IMR-90 (cell line): Measurements from ENCODE around the gene TEAD1.

ENCODE experiments used
- MAZ ChIP-seq: IDR thresholded peaks from 2 replicates; pipeline ENCODE4 v1.6.1; 2012; ENCODE audit warnings: low read depth, mild to moderate bottlenecking, low read length, improper control_type of control experiment, moderate library complexity, borderline replicate concordance
- NFE2L2 ChIP-seq: fragments of 150-350 bp; IDR thresholded peaks from 2 replicates; pipeline ENCODE4 v1.6.1; 2016; ENCODE audit warnings: low read depth, mild to moderate bottlenecking, low read length
- TF ChIP-seq, protein P1 (sequence below): conservative IDR thresholded peaks from 2 replicates; pipeline ENCODE4 v1.5.1; 2012; ENCODE audit warnings: mild to moderate bottlenecking, low read depth, low read length, improper control_type of control experiment

DNA sequence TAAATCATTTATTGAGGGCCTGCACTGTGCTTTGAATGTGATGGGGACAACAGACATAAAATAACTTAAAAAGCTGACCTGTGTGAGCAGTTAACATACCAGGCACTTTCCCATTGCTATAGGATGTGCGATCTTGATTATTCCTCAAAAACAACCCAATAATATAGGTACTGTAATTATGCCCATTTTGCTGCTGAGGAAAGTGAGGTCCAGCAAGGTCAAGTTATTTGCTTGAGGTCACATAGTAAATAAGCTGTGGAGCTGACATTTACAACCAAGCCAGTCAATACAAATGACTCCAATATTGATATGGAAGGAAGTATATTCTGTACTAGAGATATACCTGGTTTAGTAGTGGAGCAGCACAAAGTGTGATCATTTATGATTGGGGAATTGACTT is 96.2 kb downstream of the TEAD1 start:
- no peak for TF ChIP-seq NFE2L2
- TF ChIP-seq, protein P1, sequence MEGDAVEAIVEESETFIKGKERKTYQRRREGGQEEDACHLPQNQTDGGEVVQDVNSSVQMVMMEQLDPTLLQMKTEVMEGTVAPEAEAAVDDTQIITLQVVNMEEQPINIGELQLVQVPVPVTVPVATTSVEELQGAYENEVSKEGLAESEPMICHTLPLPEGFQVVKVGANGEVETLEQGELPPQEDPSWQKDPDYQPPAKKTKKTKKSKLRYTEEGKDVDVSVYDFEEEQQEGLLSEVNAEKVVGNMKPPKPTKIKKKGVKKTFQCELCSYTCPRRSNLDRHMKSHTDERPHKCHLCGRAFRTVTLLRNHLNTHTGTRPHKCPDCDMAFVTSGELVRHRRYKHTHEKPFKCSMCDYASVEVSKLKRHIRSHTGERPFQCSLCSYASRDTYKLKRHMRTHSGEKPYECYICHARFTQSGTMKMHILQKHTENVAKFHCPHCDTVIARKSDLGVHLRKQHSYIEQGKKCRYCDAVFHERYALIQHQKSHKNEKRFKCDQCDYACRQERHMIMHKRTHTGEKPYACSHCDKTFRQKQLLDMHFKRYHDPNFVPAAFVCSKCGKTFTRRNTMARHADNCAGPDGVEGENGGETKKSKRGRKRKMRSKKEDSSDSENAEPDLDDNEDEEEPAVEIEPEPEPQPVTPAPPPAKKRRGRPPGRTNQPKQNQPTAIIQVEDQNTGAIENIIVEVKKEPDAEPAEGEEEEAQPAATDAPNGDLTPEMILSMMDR, result no peak
- TF ChIP-seq MAZ, result no peak
